BE2C (cell line): ENCODE data around the gene CYP4F8.
A peak's percentile ranks its signal among the peaks of the same experiment; 100 is the strongest.

Source experiments
- DNase-seq: peaks from one replicate; pipeline ENCODE4 v3.0.0-alpha.2; 2020
- H3K27me3 ChIP-seq: fragments of 250-450 bp; sonication (Bioruptor Pico); 2 replicates; pipeline ENCODE4 v1.5.1; 2020; ENCODE audit warnings: mild to moderate bottlenecking
- H3K36me3 ChIP-seq: fragments of 250-450 bp; sonication (Bioruptor Pico); 2 replicates; pipeline ENCODE4 v1.5.1; 2020; ENCODE audit warnings: mild to moderate bottlenecking
- H3K4me1 ChIP-seq: fragments of 250-450 bp; sonication (Bioruptor Pico); 2 replicates; pipeline ENCODE4 v1.5.1; 2020
- H3K4me3 ChIP-seq: 2 replicates; pipeline ENCODE4 v1.5.1; 2011; ENCODE audit warnings: low read depth, low read length
- H3K9me3 ChIP-seq: fragments of 250-450 bp; sonication (Bioruptor Pico); 2 replicates; pipeline ENCODE4 v1.5.1; 2020
- CTCF ChIP-seq: IDR thresholded peaks from 2 replicates; pipeline ENCODE4 v1.5.1; 2012; ENCODE audit warnings: mild to moderate bottlenecking, low read depth, low read length

The CYP4F8 gene

GRCh38 chr19:15621801-15622200 lies 6.8 kb downstream of the CYP4F8 start:
- no peak for DNase-seq
- no peak for TF ChIP-seq CTCF
- Histone ChIP-seq H3K4me3 (no peak overlapping the region), H3K27me3 (no peaks in the 10 kb centered on the region), H3K36me3 (no peaks in the 10 kb centered on the region), H3K4me1 (no peaks in the 10 kb centered on the region), H3K9me3 (no peaks in the 10 kb centered on the region)

- H3K27me3 ChIP-seq: no peaks in the 10 kb centered on the region
- no peaks in the 10 kb centered on the region for H3K9me3 ChIP-seq
- H3K4me3 ChIP-seq: no peak overlapping the region
Observed at GRCh38 chr19:15622991-15623390, 8.0 kb downstream of the CYP4F8 start.

GRCh38 chr19:15623711-15624318 lies 8.8 kb downstream of the CYP4F8 start:
- Histone ChIP-seq H3K4me3 (no peak overlapping the region), H3K9me3 (no peaks in the 10 kb centered on the region)

More at GRCh38 chr19:15622991-15623390, 8.0 kb downstream of the CYP4F8 start:
- H3K4me1 ChIP-seq: no peaks in the 10 kb centered on the region
- TF ChIP-seq CTCF: no peak
- DNase-seq: no peak
- H3K36me3 ChIP-seq: no peaks in the 10 kb centered on the region

GRCh38 chr19:15628236-15629002 lies 13.4 kb downstream of the CYP4F8 start:
- no peak overlapping the region for H3K4me3 ChIP-seq
- no peaks in the 10 kb centered on the region for H3K4me1 ChIP-seq
- TF ChIP-seq CTCF: no peak
- H3K27me3 ChIP-seq: no peaks in the 10 kb centered on the region
- no peaks in the 10 kb centered on the region for H3K36me3 ChIP-seq
- H3K9me3 ChIP-seq: no peaks in the 10 kb centered on the region
- DNase-seq: no peak

More at GRCh38 chr19:15623711-15624318, 8.8 kb downstream of the CYP4F8 start:
- DNase-seq: no peak
- TF ChIP-seq CTCF: no peak
- no peaks in the 10 kb centered on the region for H3K27me3 ChIP-seq
- H3K36me3 ChIP-seq: no peaks in the 10 kb centered on the region
- no peaks in the 10 kb centered on the region for H3K4me1 ChIP-seq

- no peaks in the 10 kb centered on the region for H3K36me3 ChIP-seq
- no peaks in the 10 kb centered on the region for H3K9me3 ChIP-seq
- peak; percentile 80 for DNase-seq
- TF ChIP-seq CTCF: peak; percentile 93
- H3K4me1 ChIP-seq: no peaks in the 10 kb centered on the region
- H3K4me3 ChIP-seq: no peak overlapping the region
- H3K27me3 ChIP-seq: no peaks in the 10 kb centered on the region
Observed at GRCh38 chr19:15629003-15629880, 14.2 kb downstream of the CYP4F8 start.
